Caco-2 (cell line): ENCODE measurements around the gene PCNX1. TPM values are rescaled to one million over a fixed set of nuclear protein-coding genes. Genes with fewer than 3 reads are reported as not detected.
"Not testable (repeated sequence)": the region's sequence is repeated elsewhere in the genome, so short reads cannot be mapped to it uniquely, and the experiment has no call there.

Experiments used
- BruUV-seq: library from RNA; stranded (reverse); fragments of 400-500 nt; replicated peaks from 2 replicates; lab custom pipeline; 2021; lab: Mats Ljungman, UMichigan
- CTCF ChIA-PET: fragments of 300-600 bp; sonication (Branson Sonifier 250); formaldehyde crosslinking; loops from one replicate; lab custom pipeline; 2022; ENCODE audit warnings: antibody characterized with exemption; lab: Charles Lee
- POLR2A ChIA-PET: fragments of 300-600 bp; sonication (Branson Sonifier 250); formaldehyde crosslinking; loops from one replicate; lab custom pipeline; 2022; ENCODE audit warnings: antibody characterized with exemption; lab: Charles Lee
- DNase-seq, 2 experiments: peaks; one replicate each; pipeline versions ENCODE4 v3.0.0 to v3.0.0-alpha.2; 2020 to 2022
- H3K27me3 ChIP-seq: replicated peaks from 2 replicates; pipeline ENCODE4 v1.6.0; 2011; ENCODE audit warnings: low read length; ENCODE audit not compliant: control insufficient read depth, insufficient read depth
- H3K36me3 ChIP-seq: 2 replicates; pipeline ENCODE4 v1.5.1; 2011; ENCODE audit warnings: low read length; ENCODE audit not compliant: control insufficient read depth, insufficient read depth
- H3K4me1 ChIP-seq: fragments of 250-450 bp; sonication (Bioruptor Pico); 2 replicates; pipeline ENCODE4 v1.5.1; 2020; ENCODE audit warnings: mild to moderate bottlenecking
- H3K4me3 ChIP-seq: 2 replicates; pipeline ENCODE4 v1.5.1; 2011; ENCODE audit warnings: low read depth, mild to moderate bottlenecking, control low read depth, low read length
- H3K9me3 ChIP-seq: fragments of 250-450 bp; sonication (Bioruptor Pico); 2 replicates; pipeline ENCODE4 v1.5.1; 2020; ENCODE audit warnings: mild to moderate bottlenecking, moderate library complexity
- H3K27ac Mint-ChIP-seq: one replicate; pipeline ENCODE4 v1.8.0; 2022; ENCODE audit warnings: mixed read lengths; ENCODE audit not compliant: unreplicated experiment
- H3K27me3 Mint-ChIP-seq: one replicate; pipeline ENCODE4 v1.8.0; 2022; ENCODE audit warnings: mixed read lengths; ENCODE audit not compliant: insufficient read depth, unreplicated experiment
- H3K36me3 Mint-ChIP-seq: one replicate; pipeline ENCODE4 v1.8.0; 2022; ENCODE audit warnings: mild to moderate bottlenecking, mixed read lengths; ENCODE audit not compliant: insufficient read depth, unreplicated experiment
- H3K4me1 Mint-ChIP-seq: one replicate; pipeline ENCODE4 v1.8.0; 2022; ENCODE audit warnings: low read depth, mixed read lengths; ENCODE audit not compliant: unreplicated experiment
- H3K4me3 Mint-ChIP-seq: one replicate; pipeline ENCODE4 v1.8.0; 2022; ENCODE audit warnings: mild to moderate bottlenecking, moderate library complexity, mixed read lengths; ENCODE audit not compliant: unreplicated experiment
- H3K9me3 Mint-ChIP-seq: one replicate; pipeline ENCODE4 v1.8.0; 2022; ENCODE audit warnings: mixed read lengths; ENCODE audit not compliant: unreplicated experiment
- intact Hi-C: fragments of 100-400 bp; cut with micrococcal nuclease; formaldehyde crosslinking; loops from one replicate; pipeline ENCODE4 v1.10.0; 2022; ENCODE audit not compliant: unreplicated experiment
- total RNA-seq: library from RNA; stranded (reverse); gene quantifications from 2 replicates; pipeline ENCODE4 v1.2.3, GENCODE V29; 2022
- TF ChIP-seq, protein P1 (sequence below), 2 experiments: fragments of 200-600 bp in 1 of 2; IDR thresholded peaks; 1 replicate in 1 of 2; 2 replicates in 1 of 2; pipeline versions ENCODE4 v1.5.1 to v1.8.0; 2011 to 2022; ENCODE audit warnings: antibody characterized with exemption in 1 of 2, control low read depth in 1 of 2, inconsistent platforms in 1 of 2, low read depth in 1 of 2, low read length in 1 of 2, mild to moderate bottlenecking in 1 of 2, moderate library complexity in 1 of 2; ENCODE audit not compliant: insufficient read depth in 1 of 2, severe bottlenecking in 1 of 2, unreplicated experiment in 1 of 2

Gene PCNX1
- total RNA-seq, 1 experiment from 2014 or later: 29.0 TPM

DNA sequence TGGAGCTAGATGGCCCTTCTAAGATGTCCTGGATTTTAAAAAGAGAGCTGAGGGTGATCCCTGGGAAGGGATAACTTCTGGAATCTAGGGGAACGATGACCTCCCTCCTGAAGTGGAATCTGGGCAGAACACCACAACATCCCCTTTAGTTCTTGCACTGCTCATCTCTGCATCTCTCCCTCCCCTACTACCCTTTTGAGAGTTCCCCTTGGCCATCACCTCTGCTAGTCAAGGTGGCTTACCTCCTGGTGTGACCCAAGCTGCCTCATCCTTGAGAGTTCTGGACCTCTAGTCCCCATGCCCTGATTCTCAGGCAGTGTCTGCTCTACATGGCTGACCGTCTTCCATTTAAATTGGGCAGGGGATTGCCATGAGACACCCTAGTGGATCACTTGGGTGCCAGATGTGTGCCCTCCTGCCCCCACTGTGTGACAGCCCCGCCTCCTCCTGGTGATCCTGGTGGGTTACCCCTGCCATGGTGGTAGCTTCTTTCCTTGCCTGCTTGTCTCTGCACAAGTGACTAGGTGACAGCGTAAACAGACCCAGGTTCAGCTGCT is 216.4 kb downstream of the PCNX1 start:
- Mint-ChIP-seq H3K27ac (peak overlapping the region; percentile 47), H3K36me3 (peaks cover 19% of the 10 kb centered on the region), H3K4me1 (peaks cover 23% of the 10 kb centered on the region), H3K9me3 (peaks cover 18% of the 10 kb centered on the region), H3K4me3 (no peak overlapping the region), H3K27me3 (no peaks in the 10 kb centered on the region)
- intact Hi-C loops: no loop called here
- TF ChIP-seq, protein P1, sequence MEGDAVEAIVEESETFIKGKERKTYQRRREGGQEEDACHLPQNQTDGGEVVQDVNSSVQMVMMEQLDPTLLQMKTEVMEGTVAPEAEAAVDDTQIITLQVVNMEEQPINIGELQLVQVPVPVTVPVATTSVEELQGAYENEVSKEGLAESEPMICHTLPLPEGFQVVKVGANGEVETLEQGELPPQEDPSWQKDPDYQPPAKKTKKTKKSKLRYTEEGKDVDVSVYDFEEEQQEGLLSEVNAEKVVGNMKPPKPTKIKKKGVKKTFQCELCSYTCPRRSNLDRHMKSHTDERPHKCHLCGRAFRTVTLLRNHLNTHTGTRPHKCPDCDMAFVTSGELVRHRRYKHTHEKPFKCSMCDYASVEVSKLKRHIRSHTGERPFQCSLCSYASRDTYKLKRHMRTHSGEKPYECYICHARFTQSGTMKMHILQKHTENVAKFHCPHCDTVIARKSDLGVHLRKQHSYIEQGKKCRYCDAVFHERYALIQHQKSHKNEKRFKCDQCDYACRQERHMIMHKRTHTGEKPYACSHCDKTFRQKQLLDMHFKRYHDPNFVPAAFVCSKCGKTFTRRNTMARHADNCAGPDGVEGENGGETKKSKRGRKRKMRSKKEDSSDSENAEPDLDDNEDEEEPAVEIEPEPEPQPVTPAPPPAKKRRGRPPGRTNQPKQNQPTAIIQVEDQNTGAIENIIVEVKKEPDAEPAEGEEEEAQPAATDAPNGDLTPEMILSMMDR (IDR thresholded peaks at IDR 0.05; ENCODE audit: insufficient read depth in 1 of 2, low read depth in 1 of 2, low read length in 1 of 2, severe bottlenecking in 1 of 2, unreplicated experiment in 1 of 2): no peak
- Histone ChIP-seq H3K9me3 (no peaks in the 10 kb centered on the region), H3K4me3 (no peak overlapping the region), H3K27me3 (no peaks in the 10 kb centered on the region), H3K36me3 (no peaks in the 10 kb centered on the region), H3K4me1 (peaks cover 19% of the 10 kb centered on the region)
- DNase-seq: no peak
- ChIA-PET CTCF (no interaction called here), POLR2A (no interaction called here)
- no TSS peak for BruUV-seq

DNA sequence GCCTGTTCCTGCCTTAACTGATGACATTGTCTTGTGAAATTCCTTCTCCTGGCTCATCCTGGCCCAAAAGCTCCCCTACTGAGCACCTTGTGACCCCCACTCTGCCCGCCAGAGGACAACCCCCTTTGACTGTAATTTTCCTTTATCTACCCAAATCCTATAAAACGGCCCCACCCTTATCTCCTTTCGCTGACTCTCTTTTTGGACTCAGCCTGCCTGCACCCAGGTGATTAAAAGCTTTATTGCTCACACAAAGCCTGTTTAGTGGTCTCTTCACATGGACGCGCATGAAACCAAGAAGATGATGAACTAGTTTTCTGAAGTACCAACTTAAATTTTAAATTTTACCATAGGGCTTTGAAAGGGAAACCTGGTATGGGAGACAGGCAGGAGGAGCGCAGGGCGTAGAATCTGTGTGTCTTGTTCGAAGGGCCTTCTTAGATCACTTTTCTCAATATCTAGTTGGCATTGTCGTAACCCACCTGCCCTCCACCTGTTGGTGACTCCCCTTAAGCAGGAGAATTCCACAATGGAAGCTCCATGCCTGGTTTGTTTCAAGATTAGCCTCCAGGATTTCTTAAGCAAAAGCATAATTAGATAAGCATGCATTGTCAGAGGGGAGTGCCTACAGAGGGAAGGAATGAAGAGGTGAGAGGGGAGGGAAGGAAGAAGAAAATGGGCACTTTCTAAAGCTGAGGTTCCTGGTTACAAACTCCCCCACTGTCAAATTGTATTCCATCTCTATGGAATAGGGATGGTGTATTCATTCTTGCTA is 222.6 kb downstream of the PCNX1 start:
- intact Hi-C loops: loop anchor here (10.0 kb wide), 1 partner anchor 725 kb away; no protein-coding TSS in a partner anchor
- H3K4me3 Mint-ChIP-seq, H3K27me3 ChIP-seq, CTCF ChIA-PET, H3K27me3 Mint-ChIP-seq, H3K4me1 ChIP-seq, DNase-seq, POLR2A ChIA-PET, H3K4me3 ChIP-seq, H3K27ac Mint-ChIP-seq, H3K36me3 Mint-ChIP-seq, H3K36me3 ChIP-seq, H3K9me3 ChIP-seq, BruUV-seq: not testable (repeated sequence)
- peaks cover 10% of the 10 kb centered on the region for H3K9me3 Mint-ChIP-seq
- H3K4me1 Mint-ChIP-seq: peaks cover 19% of the 10 kb centered on the region

- ChIA-PET POLR2A (no interaction called here), CTCF (no interaction called here)
- DNase-seq: no peak
- H3K4me3 Mint-ChIP-seq: no peak overlapping the region
- BruUV-seq: no TSS peak
- Histone ChIP-seq H3K4me3 (no peak overlapping the region), H3K36me3 (no peaks in the 10 kb centered on the region; the same call in 1 of the 2 replicates), H3K4me1 (peaks cover 7% of the 10 kb centered on the region; the same call in 1 of the 2 replicates), H3K9me3 (no peaks in the 10 kb centered on the region), H3K27me3 (no peaks in the 10 kb centered on the region)
- H3K9me3 Mint-ChIP-seq: peaks cover 3% of the 10 kb centered on the region
- TF ChIP-seq, protein P1 (IDR thresholded peaks at IDR 0.05; ENCODE audit: insufficient read depth in 1 of 2, low read depth in 1 of 2, low read length in 1 of 2, severe bottlenecking in 1 of 2, unreplicated experiment in 1 of 2): no peak
- H3K36me3 Mint-ChIP-seq: no peaks in the 10 kb centered on the region
- H3K27me3 Mint-ChIP-seq: no peaks in the 10 kb centered on the region
- no peak overlapping the region for H3K27ac Mint-ChIP-seq
- intact Hi-C loops: loop anchor here (10.0 kb wide), 1 partner anchor 724 kb away; no protein-coding TSS in a partner anchor
- peaks cover 12% of the 10 kb centered on the region for H3K4me1 Mint-ChIP-seq
These were observed 223.4 kb downstream of the PCNX1 start for GRCh38 chr14:71130491-71131179.
